Pancreas (tissue), 10 donors: ENCODE results near the gene MLANA. TPM values are rescaled to one million over a fixed set of nuclear protein-coding genes. Genes with fewer than 3 reads are reported as not detected.

Source experiments
- ATAC-seq, 4 donors: fragments of 200-7000 bp; cut with Tn5 transposase; one replicate each; pipeline versions ENCODE4 v1.8.0 to v1.9.1; 2020; ENCODE audit warnings: mild to moderate bottlenecking in 4 of 4, moderate library complexity in 4 of 4
- DNase-seq, 6 donors: peaks; one replicate each; pipeline ENCODE4 v3.0.0-alpha.2; 2020
- FAIRE-seq: peaks from 2 replicates; lab custom pipeline; 2012; peaks lifted over from hg19 to GRCh38; lab: Jason Lieb, UNC
- H3K27ac ChIP-seq, 4 donors: fragments of 200-600 bp; sonication (generic); 1 replicate in 3 of 4; 2 replicates in 1 of 4; pipeline versions ENCODE4 v1.5.0 to v1.8.0; 2020
- H3K27me3 ChIP-seq, 4 donors: fragments of 200-600 bp; one replicate each; pipeline ENCODE4 v1.8.0; 2021
- H3K36me3 ChIP-seq, 3 donors: fragments of 200-600 bp; sonication (generic) in 1 of 3; one replicate each; pipeline versions ENCODE4 v1.5.0 to v1.8.0; 2020 to 2021
- H3K4me1 ChIP-seq, 3 donors: fragments of 200-600 bp; one replicate each; pipeline ENCODE4 v1.8.0; 2021
- H3K4me3 ChIP-seq, 4 donors: fragments of 200-600 bp; sonication (generic) in 2 of 4; one replicate each; pipeline versions ENCODE4 v1.5.0 to v1.8.0; 2020 to 2021
- H3K9me3 ChIP-seq, 4 donors: fragments of 200-600 bp; one replicate each; pipeline ENCODE4 v1.8.0; 2021
- WGBS, 2 donors: extraction: QIAGEN DNeasy Blood & Tissue Kit; methylation state at CpG; one replicate each; pipeline ENCODE4 v1.1.7; 2013; 5-methylcytosine and 5-hydroxymethylcytosine counted together
- intact Hi-C, 3 donors: fragments of 100-400 bp; cut with DNase I; formaldehyde crosslinking; loops; one replicate each; pipeline versions ENCODE4 v1.11.1 to v1.14.2; 2022
- polyA plus RNA-seq, 2 donors: library from polyadenylated mRNA; stranded (reverse); fragments of 200-250 nt; gene quantifications; one replicate each; pipeline ENCODE4 v1.2.3, GENCODE V29; 2013
- total RNA-seq, 6 donors: library from RNA; stranded (reverse); fragmentation: NEBNext Ultra II Directional in 4 of 6; extraction: Animal tissue kit (Norgen Biotek cat#: 25700) in 4 of 6; gene quantifications; one replicate each; pipeline versions ENCODE4 v1.2.1 to v1.2.4, GENCODE V29; 2021 to 2023
- TF ChIP-seq, protein P1 (sequence below), 4 donors: fragments of 200-600 bp; sonication (generic) in 3 of 4; IDR thresholded peaks; one replicate each; pipeline versions ENCODE4 v1.5.0 to v1.8.0; 2021; ENCODE audit warnings: antibody characterized with exemption in 4 of 4
- donor health status: healthy with polysubstance abuse.
- donor health status: DM: no; HTN: no; CAD: no; lungs with moderate emphysema.
- donor health status: DM: no; HTN: no; CAD: no.
- donor health status: control.
- donor health status: control.
- donor health status: Bipolar disorder and iron deficiency.
- donor health status: DM: yes; HTN: yes; CAD: no.
- donor health status: DM: no; HTN: no; CAD: no.
- donor health status: DM: no; HTN: no; CAD: no.
- donor health status: DM: yes; HTN: yes; CAD: no.

The MLANA gene
- total and polyA plus RNA-seq, 8 donors = not detected

DNA sequence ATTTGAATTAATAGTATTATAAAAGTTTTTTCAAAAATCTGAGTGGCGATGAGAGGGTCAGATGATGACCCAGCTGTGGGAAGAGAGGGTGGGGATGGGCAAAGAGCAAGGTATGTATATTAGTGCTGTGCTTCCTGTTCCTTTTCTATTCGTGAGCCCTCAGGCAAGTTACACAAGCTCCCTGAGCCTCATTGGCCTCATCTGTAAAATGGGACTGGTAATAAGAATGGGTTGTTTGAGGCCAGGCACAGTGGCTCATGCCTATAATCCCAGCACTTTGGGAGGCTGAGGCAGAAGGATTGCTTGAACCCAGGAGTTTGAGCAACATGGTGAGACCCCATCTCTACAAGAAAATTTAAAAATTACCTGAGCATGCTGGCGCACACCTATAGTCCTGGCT lies 24.0 kb upstream of the MLANA start:
- ATAC-seq (no peak), DNase-seq (no peak), FAIRE-seq (no peak)
- Histone ChIP-seq H3K27me3 (no peaks in the 10 kb centered on the region), H3K27ac (no peak overlapping the region), H3K36me3 (no peaks in the 10 kb centered on the region), H3K4me1 (no peaks in the 10 kb centered on the region), H3K9me3 (no peaks in the 10 kb centered on the region), H3K4me3 (no peak overlapping the region)
- 86 to 92% methylated on average over 3 of the region's 3 CpGs for WGBS, 2 donors
- intact Hi-C loops = no loop called here
- TF ChIP-seq, protein P1, sequence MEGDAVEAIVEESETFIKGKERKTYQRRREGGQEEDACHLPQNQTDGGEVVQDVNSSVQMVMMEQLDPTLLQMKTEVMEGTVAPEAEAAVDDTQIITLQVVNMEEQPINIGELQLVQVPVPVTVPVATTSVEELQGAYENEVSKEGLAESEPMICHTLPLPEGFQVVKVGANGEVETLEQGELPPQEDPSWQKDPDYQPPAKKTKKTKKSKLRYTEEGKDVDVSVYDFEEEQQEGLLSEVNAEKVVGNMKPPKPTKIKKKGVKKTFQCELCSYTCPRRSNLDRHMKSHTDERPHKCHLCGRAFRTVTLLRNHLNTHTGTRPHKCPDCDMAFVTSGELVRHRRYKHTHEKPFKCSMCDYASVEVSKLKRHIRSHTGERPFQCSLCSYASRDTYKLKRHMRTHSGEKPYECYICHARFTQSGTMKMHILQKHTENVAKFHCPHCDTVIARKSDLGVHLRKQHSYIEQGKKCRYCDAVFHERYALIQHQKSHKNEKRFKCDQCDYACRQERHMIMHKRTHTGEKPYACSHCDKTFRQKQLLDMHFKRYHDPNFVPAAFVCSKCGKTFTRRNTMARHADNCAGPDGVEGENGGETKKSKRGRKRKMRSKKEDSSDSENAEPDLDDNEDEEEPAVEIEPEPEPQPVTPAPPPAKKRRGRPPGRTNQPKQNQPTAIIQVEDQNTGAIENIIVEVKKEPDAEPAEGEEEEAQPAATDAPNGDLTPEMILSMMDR (IDR thresholded peaks at IDR 0.05) = no peak

DNA sequence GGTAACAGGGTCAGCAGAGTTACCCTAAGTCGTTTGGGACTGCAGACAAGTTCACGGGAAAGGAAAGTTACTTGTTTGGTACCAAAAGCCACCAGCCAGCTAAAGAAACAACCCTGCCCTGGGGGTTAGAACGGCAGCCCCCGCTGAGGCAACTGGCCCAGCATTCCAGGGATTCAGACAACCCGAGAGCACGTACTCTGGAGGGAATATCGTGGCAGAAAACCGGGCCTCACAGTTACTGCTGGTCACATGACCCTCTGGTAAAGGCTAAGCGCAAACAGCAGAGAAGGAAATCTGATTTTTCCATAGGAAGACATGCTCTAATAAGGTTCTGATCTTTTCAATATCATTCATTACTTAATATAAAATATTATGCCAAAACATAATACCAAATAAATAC lies 22.5 kb upstream of the MLANA start:
- TF ChIP-seq, protein P1 (IDR thresholded peaks at IDR 0.05) = no peak
- Histone ChIP-seq H3K27ac (no peak overlapping the region), H3K27me3 (no peaks in the 10 kb centered on the region), H3K36me3 (no peaks in the 10 kb centered on the region), H3K9me3 (no peaks in the 10 kb centered on the region), H3K4me1 (no peaks in the 10 kb centered on the region), H3K4me3 (no peak overlapping the region)
- FAIRE-seq (no peak), DNase-seq (no peak), ATAC-seq (no peak)
- intact Hi-C loops = no loop called here
- WGBS, 2 donors = 72 to 92% methylated on average over 9 of the region's 9 CpGs

DNA sequence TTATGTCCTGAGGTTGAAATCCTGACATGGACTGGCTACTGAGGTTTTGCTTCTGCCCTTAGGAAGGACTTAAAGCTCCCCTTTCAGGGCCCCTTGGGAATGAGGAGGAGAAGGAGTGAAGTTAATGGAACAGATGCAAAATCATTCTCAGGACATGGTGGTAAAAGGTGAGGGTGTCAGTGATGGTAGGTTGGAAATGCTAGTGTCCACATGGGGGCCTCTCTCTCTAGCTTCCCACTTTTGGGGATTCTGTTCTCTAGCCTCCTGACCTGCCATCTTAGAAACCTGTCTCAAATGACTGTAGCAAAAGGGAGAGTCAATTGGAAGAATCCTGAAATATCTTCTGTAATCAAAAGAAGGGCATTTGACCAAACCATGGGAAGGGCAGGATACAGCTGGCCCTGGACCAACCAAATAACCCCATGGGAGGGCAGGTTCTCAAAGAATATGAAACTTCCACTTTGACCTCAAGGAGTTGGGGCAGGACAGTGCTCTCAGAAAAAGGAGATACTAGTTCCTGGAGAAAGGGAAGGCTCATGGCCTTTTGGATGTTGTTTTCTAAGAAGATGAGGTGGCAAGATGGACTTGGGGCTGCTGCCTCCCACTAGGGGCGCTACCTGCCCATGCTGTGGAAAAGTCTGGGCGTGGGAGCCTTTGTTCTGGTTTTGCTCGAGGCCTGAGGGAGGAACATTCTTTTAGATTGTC lies 21.2 kb upstream of the MLANA start:
- H3K4me3 ChIP-seq = no peak overlapping the region
- H3K36me3 ChIP-seq = no peaks in the 10 kb centered on the region
- ATAC-seq = no peak
- H3K27me3 ChIP-seq = no peaks in the 10 kb centered on the region
- FAIRE-seq = no peak
- no peak for DNase-seq
- no peaks in the 10 kb centered on the region for H3K9me3 ChIP-seq
- H3K4me1 ChIP-seq = no peaks in the 10 kb centered on the region
- H3K27ac ChIP-seq = no peak overlapping the region
- intact Hi-C loops = no loop called here
- 83 to 90% methylated on average over 3 of the region's 3 CpGs for WGBS, 2 donors
- TF ChIP-seq, protein P1 (IDR thresholded peaks at IDR 0.05) = no peak

DNA sequence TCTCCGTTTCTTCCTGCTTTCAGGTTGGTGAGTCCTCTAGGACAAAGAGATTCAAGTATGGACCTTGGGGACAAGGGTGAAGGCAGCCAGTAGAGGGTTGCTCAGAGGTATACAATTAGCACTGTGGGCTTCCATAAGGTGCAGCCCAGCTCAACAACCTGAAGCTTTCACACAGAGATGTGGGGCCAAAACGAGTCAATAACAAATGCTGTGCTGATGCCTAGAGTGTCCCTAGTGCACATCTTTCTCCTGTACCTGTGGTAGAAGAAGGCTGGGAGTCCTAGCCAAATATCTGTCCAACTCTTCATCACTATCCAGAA lies 20.7 kb upstream of the MLANA start:
- no peak overlapping the region for H3K4me3 ChIP-seq
- no peaks in the 10 kb centered on the region for H3K4me1 ChIP-seq
- H3K27ac ChIP-seq = no peak overlapping the region
- TF ChIP-seq, protein P1 (IDR thresholded peaks at IDR 0.05) = no peak
- DNase-seq = no peak
- no peaks in the 10 kb centered on the region for H3K9me3 ChIP-seq
- no peaks in the 10 kb centered on the region for H3K27me3 ChIP-seq
- intact Hi-C loops = no loop called here
- ATAC-seq = no peak
- H3K36me3 ChIP-seq = no peaks in the 10 kb centered on the region
- no peak for FAIRE-seq
- 81 to 88% methylated on average over 2 of the region's 2 CpGs for WGBS, 2 donors

DNA sequence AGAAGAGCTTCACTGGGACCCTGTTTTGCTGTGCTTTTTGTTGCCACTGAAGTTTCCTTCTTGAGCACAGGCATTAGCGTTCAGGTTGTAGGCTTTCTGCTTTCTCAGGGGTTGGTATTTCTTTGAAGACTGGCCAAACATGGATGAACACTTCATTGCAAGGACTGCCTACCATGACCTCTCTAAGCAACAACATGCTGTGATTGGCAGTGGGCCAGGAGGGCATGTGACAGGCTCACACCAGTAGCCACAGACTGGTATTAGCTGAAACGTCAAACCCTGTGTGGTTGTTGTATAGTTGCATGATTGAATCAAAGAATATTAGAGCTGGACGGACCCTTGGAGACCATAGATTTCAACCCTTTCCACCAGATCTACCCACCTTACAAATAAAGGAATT lies 20.0 kb upstream of the MLANA start:
- no peaks in the 10 kb centered on the region for H3K27me3 ChIP-seq
- no peaks in the 10 kb centered on the region for H3K9me3 ChIP-seq
- WGBS, 2 donors = 58 to 63% methylated on average over 3 of the region's 3 CpGs
- H3K4me3 ChIP-seq = no peak overlapping the region
- DNase-seq (peak in 5 of 6 donors; percentile 22 to 77 (median 40)), FAIRE-seq (no peak), ATAC-seq (peak in 2 of 4 donors; percentile 34 to 72)
- TF ChIP-seq, protein P1 (IDR thresholded peaks at IDR 0.05) = no peak
- intact Hi-C loops = no loop called here
- no peaks in the 10 kb centered on the region for H3K36me3 ChIP-seq
- no peak overlapping the region for H3K27ac ChIP-seq
- H3K4me1 ChIP-seq = no peaks in the 10 kb centered on the region
